ENCODE measurements around the gene SETBP1. TPM values are rescaled to one million over a fixed set of nuclear protein-coding genes. Genes with fewer than 3 reads are reported as not detected.

The SETBP1 gene
- total and polyA plus RNA-seq, 9 of the 15 experiments (the other 6 are each of a cell fraction or from before 2014, with no cell fraction given): under 0.01 to 0.13 (median 0.04) TPM

DNA sequence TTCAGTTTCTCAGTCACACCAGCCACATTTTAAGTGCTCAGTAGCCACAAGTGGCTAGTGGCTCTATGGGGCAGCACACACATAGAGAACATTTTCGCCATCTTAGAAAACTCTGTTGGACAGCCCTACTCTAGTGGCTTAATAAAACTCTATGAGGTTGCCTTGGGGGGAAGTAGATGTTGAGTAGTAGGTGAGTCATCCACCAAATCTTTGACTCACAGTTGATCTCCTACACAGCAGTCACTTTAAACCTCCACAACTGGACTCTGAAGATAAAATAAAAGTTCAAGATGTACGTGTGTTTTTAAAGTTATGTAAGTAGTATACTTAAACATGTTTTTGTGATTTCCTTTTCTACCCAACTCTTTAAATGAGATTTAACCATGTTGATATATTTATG, 379.0 kb downstream of the SETBP1 start (continued):
- TF ChIP-seq, protein P1, sequence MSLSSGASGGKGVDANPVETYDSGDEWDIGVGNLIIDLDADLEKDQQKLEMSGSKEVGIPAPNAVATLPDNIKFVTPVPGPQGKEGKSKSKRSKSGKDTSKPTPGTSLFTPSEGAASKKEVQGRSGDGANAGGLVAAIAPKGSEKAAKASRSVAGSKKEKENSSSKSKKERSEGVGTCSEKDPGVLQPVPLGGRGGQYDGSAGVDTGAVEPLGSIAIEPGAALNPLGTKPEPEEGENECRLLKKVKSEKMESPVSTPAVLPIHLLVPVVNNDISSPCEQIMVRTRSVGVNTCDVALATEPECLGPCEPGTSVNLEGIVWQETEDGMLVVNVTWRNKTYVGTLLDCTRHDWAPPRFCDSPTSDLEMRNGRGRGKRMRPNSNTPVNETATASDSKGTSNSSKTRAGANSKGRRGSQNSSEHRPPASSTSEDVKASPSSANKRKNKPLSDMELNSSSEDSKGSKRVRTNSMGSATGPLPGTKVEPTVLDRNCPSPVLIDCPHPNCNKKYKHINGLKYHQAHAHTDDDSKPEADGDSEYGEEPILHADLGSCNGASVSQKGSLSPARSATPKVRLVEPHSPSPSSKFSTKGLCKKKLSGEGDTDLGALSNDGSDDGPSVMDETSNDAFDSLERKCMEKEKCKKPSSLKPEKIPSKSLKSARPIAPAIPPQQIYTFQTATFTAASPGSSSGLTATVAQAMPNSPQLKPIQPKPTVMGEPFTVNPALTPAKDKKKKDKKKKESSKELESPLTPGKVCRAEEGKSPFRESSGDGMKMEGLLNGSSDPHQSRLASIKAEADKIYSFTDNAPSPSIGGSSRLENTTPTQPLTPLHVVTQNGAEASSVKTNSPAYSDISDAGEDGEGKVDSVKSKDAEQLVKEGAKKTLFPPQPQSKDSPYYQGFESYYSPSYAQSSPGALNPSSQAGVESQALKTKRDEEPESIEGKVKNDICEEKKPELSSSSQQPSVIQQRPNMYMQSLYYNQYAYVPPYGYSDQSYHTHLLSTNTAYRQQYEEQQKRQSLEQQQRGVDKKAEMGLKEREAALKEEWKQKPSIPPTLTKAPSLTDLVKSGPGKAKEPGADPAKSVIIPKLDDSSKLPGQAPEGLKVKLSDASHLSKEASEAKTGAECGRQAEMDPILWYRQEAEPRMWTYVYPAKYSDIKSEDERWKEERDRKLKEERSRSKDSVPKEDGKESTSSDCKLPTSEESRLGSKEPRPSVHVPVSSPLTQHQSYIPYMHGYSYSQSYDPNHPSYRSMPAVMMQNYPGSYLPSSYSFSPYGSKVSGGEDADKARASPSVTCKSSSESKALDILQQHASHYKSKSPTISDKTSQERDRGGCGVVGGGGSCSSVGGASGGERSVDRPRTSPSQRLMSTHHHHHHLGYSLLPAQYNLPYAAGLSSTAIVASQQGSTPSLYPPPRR (CRISPR knock-in tag; IDR thresholded peaks at IDR 0.05; ENCODE audit: borderline replicate concordance): no peak
- TF ChIP-seq SMARCE1 (IDR thresholded peaks at IDR 0.05): peak; percentile 94
- peak in 1 of 2 experiments; percentile 71; a peak in 1 of 4 replicates for TF ChIP-seq TBL1XR1 (IDR thresholded peaks at IDR 0.05; ENCODE audit: low read length in 2 of 2)
- TF ChIP-seq ZNF318 (IDR thresholded peaks at IDR 0.05; ENCODE audit: borderline replicate concordance in 1 of 2, low read depth in 1 of 2): no peak
- no peak for TF ChIP-seq ZNF592 (IDR thresholded peaks at IDR 0.05)
- TF ChIP-seq GTF3C2 (IDR thresholded peaks at IDR 0.05; ENCODE audit: borderline replicate concordance, extremely low read depth, insufficient read length): no peak
